Measurements from ENCODE around the gene CBFA2T3. TPM values are rescaled to one million over a fixed set of nuclear protein-coding genes. Genes with fewer than 3 reads are reported as not detected.

Gene CBFA2T3
- total RNA-seq, 6 experiments from 2014 or later = not detected

DNA sequence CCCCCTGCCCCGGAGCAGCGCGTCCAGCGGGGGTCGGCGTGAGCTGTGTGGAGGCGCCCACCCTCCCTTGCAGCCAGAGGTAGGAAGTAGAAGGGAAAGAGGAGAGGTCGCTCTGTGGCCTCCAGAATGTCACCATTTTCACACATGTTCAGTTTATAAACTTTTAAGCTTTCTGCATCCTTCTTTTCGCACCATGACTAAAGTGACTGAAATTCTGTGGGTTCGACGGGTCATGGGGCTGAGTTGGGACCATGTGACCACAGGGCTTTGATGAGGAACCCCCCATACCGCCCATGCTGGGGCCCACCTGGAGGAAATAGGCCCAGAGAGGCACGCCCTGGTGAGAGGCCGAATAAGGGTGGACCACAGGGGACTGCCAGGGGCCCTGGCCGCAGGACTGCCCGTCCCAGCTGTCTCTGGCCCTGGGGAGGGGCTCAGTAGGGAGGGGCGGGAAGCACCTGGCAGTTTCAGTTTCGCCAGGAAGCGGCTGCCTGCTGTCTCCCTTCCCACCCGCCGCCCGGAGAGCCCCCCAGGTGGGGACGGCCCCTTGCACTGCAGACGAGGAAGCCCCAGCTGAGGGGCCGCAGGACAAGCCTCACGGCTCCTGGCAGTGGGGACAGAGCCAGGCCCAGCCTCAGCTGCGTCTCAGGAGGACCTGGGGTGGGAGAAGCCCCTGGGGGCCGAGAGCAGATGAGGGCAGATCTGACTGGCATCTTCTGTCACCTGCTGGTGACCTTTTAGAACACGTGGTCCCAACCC, 9.0 kb downstream of the CBFA2T3 start:
- no peak overlapping the region for H3K4me3 Mint-ChIP-seq
- TF ChIP-seq, protein P1, sequence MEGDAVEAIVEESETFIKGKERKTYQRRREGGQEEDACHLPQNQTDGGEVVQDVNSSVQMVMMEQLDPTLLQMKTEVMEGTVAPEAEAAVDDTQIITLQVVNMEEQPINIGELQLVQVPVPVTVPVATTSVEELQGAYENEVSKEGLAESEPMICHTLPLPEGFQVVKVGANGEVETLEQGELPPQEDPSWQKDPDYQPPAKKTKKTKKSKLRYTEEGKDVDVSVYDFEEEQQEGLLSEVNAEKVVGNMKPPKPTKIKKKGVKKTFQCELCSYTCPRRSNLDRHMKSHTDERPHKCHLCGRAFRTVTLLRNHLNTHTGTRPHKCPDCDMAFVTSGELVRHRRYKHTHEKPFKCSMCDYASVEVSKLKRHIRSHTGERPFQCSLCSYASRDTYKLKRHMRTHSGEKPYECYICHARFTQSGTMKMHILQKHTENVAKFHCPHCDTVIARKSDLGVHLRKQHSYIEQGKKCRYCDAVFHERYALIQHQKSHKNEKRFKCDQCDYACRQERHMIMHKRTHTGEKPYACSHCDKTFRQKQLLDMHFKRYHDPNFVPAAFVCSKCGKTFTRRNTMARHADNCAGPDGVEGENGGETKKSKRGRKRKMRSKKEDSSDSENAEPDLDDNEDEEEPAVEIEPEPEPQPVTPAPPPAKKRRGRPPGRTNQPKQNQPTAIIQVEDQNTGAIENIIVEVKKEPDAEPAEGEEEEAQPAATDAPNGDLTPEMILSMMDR (IDR thresholded peaks at IDR 0.05) = no peak
- DNase-seq = no peak
- no peaks in the 10 kb centered on the region for H3K9me3 Mint-ChIP-seq
- no peaks in the 10 kb centered on the region for H3K4me1 Mint-ChIP-seq (ENCODE audit: low read depth)
- no peak overlapping the region for H3K27ac Mint-ChIP-seq
- H3K36me3 Mint-ChIP-seq (ENCODE audit: low read depth) = no peaks in the 10 kb centered on the region
- peaks cover 25% of the 10 kb centered on the region for H3K27me3 Mint-ChIP-seq (ENCODE audit: insufficient read depth)

DNA sequence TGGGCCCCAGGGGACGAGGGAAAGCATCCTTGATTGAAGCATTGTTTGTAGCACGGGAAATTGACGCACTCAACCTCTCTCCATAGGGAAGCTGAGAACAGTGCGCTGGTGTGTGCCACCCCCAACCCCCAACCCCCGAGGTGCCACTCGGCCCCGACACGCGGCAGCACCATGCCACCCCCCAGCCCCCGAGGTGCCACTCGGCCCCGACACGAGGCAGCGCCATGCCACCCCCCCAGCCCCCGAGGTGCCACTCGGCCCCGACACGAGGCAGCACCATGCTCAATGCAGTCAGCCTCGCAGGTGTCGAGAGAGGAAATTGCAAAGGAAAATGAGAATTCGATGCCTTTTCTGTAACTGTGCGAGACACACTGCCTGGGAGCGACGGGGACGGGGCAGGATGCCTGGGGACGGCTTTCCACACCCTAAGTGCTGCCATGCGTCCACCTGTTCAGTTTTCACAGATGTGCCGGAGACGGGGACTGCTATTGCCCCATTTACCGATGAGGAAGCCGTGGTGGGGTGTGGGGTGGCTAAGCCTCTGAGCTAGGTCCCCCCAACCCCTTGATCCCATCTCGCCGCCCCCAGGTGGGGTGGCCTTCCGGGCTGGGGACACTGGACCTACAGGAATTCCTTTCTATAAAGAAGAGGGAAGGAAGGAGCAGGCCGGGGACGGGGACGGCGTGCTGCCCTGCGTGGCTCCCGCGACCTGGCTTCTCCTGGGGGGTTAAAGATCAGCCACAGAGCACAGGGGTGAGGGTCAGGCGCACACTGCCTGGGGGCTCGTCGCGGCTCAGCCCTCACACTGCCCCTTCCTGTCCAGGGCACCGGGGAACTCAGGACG, 9.8 kb downstream of the CBFA2T3 start:
- TF ChIP-seq, protein P1 (IDR thresholded peaks at IDR 0.05) = no peak
- Mint-ChIP-seq H3K27me3 (ENCODE audit: insufficient read depth) (peaks cover 23% of the 10 kb centered on the region), H3K4me3 (no peak overlapping the region), H3K27ac (no peak overlapping the region), H3K9me3 (no peaks in the 10 kb centered on the region), H3K36me3 (ENCODE audit: low read depth) (no peaks in the 10 kb centered on the region), H3K4me1 (ENCODE audit: low read depth) (no peaks in the 10 kb centered on the region)
- no peak for DNase-seq

DNA sequence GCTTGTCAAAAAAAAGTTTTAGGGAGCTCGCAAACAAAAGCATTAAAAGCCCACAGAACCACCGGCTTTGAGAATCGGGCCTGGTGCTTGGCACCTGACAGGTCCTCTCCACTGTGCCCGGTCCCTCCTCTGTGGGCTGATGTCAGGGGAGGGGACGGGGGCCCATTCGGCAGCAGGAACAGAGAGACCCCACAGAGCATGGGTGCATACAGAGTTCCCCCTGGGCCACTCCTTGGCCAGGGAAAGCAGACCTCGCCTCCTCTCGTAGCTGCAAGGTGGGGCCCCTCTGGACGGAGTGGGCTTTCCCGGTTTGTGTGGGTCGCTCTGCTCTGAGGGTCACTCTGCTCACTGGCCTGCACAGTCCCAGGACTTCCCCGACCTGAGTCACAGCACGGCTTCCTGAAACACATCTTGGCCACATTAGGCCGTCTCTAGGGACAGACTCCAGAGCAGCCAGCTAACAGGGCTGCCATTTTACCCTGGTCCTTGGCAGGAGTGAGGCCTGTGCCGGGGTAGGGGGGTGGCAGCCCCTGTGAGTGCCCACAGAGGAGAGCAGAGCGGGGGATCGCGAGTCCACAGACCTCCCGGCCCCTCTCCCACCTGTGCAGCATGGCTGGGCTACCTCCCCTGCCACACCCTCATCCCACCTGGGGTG, 11.1 kb downstream of the CBFA2T3 start:
- H3K4me1 Mint-ChIP-seq (ENCODE audit: low read depth) = no peaks in the 10 kb centered on the region
- DNase-seq = no peak
- TF ChIP-seq, protein P1 (IDR thresholded peaks at IDR 0.05) = no peak
- H3K27ac Mint-ChIP-seq = no peak overlapping the region
- no peak overlapping the region for H3K4me3 Mint-ChIP-seq
- H3K9me3 Mint-ChIP-seq = no peaks in the 10 kb centered on the region
- H3K27me3 Mint-ChIP-seq (ENCODE audit: insufficient read depth) = peaks cover 28% of the 10 kb centered on the region
- H3K36me3 Mint-ChIP-seq (ENCODE audit: low read depth) = no peaks in the 10 kb centered on the region

DNA sequence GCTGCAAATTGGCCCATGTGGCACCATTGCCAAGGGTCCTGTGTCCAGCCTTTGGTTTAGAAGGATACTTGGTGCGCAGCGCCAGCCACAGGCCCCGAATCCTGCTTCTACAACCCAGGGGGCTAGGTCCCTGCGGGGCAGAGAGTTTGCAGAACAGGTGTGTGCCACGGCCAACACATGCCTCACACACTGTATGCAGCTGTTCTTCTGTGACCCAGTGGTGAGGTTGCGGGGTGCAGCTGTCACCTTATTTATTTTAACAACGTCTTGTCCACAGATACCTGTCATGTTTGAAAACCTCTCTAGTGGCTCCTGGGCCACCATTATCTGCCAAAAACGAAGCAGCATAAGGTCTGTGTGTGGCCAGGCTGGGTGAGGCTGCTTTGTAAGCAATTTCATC, 11.6 kb downstream of the CBFA2T3 start:
- Mint-ChIP-seq H3K4me3 (no peak overlapping the region), H3K9me3 (no peaks in the 10 kb centered on the region), H3K36me3 (ENCODE audit: low read depth) (no peaks in the 10 kb centered on the region), H3K27ac (no peak overlapping the region), H3K27me3 (ENCODE audit: insufficient read depth) (peaks cover 28% of the 10 kb centered on the region), H3K4me1 (ENCODE audit: low read depth) (no peaks in the 10 kb centered on the region)
- DNase-seq = no peak
- TF ChIP-seq, protein P1 (IDR thresholded peaks at IDR 0.05) = no peak

DNA sequence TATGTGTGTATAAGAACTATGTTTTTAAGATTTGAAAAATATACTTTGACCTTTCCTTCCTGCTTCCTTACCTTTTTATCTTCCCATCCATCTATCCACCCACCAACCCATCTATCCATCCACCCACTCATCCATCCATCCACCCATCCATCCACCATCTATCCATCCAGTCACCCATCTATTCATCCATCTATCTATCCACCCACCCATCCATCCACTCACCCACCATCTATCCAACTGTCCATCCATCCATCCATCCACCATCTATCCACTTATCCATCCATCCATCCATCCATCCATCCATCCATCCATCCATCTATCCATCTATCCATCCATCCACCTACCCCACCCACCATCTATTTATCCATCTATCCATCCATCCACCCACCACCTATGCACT, 12.4 kb downstream of the CBFA2T3 start:
- Mint-ChIP-seq H3K36me3 (ENCODE audit: low read depth) (no peaks in the 10 kb centered on the region), H3K4me3 (no peak overlapping the region), H3K27ac (no peak overlapping the region), H3K27me3 (ENCODE audit: insufficient read depth) (peaks cover 32% of the 10 kb centered on the region), H3K9me3 (no peaks in the 10 kb centered on the region), H3K4me1 (ENCODE audit: low read depth) (no peaks in the 10 kb centered on the region)
- TF ChIP-seq, protein P1 (IDR thresholded peaks at IDR 0.05) = no peak
- no peak for DNase-seq
